HG03457 (cell line): Measurements from ENCODE around the gene SLC25A29.
"Not testable (repeated sequence)": the region's sequence is repeated elsewhere in the genome, so short reads cannot be mapped to it uniquely, and the experiment has no call there.

Source experiments
- ATAC-seq: cut with Tn5 transposase; IDR thresholded peaks from one replicate; pipeline ENCODE4 v1.9.1; 2021; ENCODE audit warnings: moderate number of reproducible peaks; ENCODE audit not compliant: unreplicated experiment

The SLC25A29 gene

GRCh38 chr14:100313464-100314230 is 7.4 kb upstream of the SLC25A29 start:
- no peak for ATAC-seq

- ATAC-seq: no peak
Observed at GRCh38 chr14:100312877-100313400, 6.7 kb upstream of the SLC25A29 start.

- ATAC-seq: not testable (repeated sequence)
Observed at GRCh38 chr14:100312110-100312876, 6.0 kb upstream of the SLC25A29 start.

- ATAC-seq: no peak
Observed at GRCh38 chr14:100309028-100309737, 2.9 kb upstream of the SLC25A29 start.

- not testable (repeated sequence) for ATAC-seq
Observed at GRCh38 chr14:100308427-100308792, 2.2 kb upstream of the SLC25A29 start.

GRCh38 chr14:100307766-100308426 is 1.7 kb upstream of the SLC25A29 start:
- no peak for ATAC-seq

GRCh38 chr14:100306998-100307765 is 938 bp upstream of the SLC25A29 start:
- ATAC-seq: peak; percentile 7

- ATAC-seq: no peak
Observed at GRCh38 chr14:100305324-100306100, 732 bp downstream of the SLC25A29 start.

- ATAC-seq: no peak
Observed at GRCh38 chr14:100304825-100305323, 1.4 kb downstream of the SLC25A29 start.

GRCh38 chr14:100303925-100304324 is 2.3 kb downstream of the SLC25A29 start:
- no peak for ATAC-seq

GRCh38 chr14:100303179-100303578 is 3.1 kb downstream of the SLC25A29 start:
- ATAC-seq: no peak

GRCh38 chr14:100302616-100303015 is 3.6 kb downstream of the SLC25A29 start:
- no peak for ATAC-seq

GRCh38 chr14:100299238-100299560 is 7.0 kb downstream of the SLC25A29 start:
- no peak for ATAC-seq

GRCh38 chr14:100298551-100299237 is 7.5 kb downstream of the SLC25A29 start:
- ATAC-seq: no peak

- ATAC-seq: no peak
Observed at GRCh38 chr14:100297320-100298300, 8.6 kb downstream of the SLC25A29 start.

- not testable (repeated sequence) for ATAC-seq
Observed at GRCh38 chr14:100296729-100297128, 9.5 kb downstream of the SLC25A29 start.

- no peak for ATAC-seq
Observed at GRCh38 chr14:100296106-100296651, 10.1 kb downstream of the SLC25A29 start.
